ENCODE data around the gene GLB1L.
"Not testable (repeated sequence)": the region's sequence is repeated elsewhere in the genome, so short reads cannot be mapped to it uniquely, and the experiment has no call there.

The GLB1L gene

DNA sequence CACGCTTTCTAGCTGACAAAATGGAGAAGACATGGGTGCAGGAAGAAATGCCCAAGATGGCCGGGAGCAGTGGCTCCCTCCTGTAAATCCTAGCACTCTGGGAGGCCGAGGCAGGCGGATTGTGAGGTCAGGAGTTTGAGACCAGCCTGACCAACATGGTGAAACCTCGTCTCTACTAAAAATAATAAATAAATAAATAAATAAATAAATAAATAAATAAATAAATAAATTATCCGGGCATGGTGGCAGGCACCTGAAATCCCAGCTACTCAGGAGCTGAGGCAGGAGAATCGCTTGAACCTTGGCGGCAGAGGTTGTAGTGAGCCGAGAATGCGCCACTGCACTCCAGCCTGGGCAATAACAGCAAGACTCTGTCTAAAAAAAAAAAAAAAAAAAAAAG is 13.7 kb upstream of the GLB1L start:
- DNase-seq; intact Hi-C loops (cut with DNase I): not testable (repeated sequence)

GRCh38 chr2:219254590-219255201 is 9.5 kb upstream of the GLB1L start:
- intact Hi-C loops (cut with DNase I) = no loop called here
- no peak for DNase-seq

- intact Hi-C loops (cut with DNase I) = no loop called here
- DNase-seq = peak; percentile 70 to 98 (median 88)
Measured at GRCh38 chr2:219253753-219254589, 8.7 kb upstream of the GLB1L start, which contains the start of gene TUBA4A. Gene TUBA4A (minus strand): TSS chr2:219253918. CDS start chr2:219253858, 60 bp downstream.

- peak in 6 of 10 donors; percentile 27 to 89 (median 40) for DNase-seq
- intact Hi-C loops (cut with DNase I) = no loop called here
Measured at GRCh38 chr2:219252900-219253752, 7.9 kb upstream of the GLB1L start, which contains the start of gene TUBA4B. Gene TUBA4B (plus strand): TSS chr2:219253243. CDS start chr2:219253408, 165 bp downstream.

GRCh38 chr2:219252570-219252899 is 7.3 kb upstream of the GLB1L start:
- DNase-seq = peak in 1 of 10 donors; percentile 74
- intact Hi-C loops (cut with DNase I) = no loop called here

- intact Hi-C loops (cut with DNase I) = no loop called here
- peak in 1 of 10 donors; percentile 32 for DNase-seq
Measured at GRCh38 chr2:219252084-219252483, 6.8 kb upstream of the GLB1L start.

DNA sequence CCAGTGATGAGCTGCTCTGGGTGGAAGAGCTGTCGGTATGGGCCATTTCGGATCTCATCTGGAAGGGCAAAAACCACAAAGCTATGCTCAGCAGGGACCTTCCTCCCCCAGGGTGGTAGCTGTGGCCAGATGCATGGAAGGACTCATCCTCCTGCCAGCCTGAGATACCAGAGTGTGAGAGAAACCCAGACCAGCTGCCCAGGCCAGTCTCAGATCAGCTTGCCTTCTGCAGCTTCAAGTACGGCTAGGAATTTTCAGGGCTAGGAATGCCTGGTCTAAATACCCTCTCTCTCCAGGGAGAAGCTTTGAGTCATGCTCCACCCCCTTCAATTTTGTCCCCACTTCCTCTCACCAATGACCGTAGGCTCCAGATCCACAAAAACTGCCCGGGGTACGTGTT is 6.4 kb upstream of the GLB1L start:
- no peak for DNase-seq
- intact Hi-C loops (cut with DNase I) = no loop called here

GRCh38 chr2:219250049-219250781 is 5.0 kb upstream of the GLB1L start:
- intact Hi-C loops (cut with DNase I) = no loop called here

DNA sequence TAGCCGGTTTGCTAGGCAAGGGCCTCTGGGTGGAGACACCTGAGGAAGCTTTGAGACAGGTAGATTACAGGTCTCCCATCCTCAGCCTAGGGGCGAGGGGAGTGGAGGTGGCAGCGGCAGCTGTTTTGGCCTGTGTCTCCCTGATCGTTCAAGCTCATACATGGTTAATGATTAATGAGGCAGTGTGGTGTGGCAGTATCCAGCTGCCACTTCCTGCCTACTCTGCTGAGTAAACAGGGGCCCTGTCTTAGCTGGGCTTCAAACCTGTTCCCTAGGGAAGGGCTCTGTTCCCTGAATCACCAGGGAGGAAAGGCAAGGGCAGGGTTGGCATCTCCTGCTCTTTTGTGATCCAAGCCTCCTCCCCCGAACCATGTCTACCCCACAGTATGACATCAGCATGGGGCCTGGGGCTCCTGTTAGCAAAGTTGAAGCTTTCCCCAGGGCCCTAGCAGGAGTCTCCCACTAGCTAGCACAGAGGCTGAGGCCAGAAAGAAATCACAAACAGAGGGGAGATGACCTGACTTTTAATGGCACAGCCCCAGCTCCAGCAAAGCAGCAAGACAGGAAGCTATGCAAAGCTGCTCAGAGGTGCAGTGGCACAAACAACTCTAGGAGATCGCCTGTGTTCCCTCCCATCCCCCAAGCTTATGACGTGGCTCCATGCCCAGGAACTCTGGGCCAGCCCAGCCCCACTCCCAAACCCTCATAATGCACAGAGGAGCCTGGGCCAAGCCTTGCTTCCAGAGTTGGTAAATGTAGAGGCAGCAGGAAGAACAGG is 4.1 kb upstream of the GLB1L start:
- DNase-seq = peak in 9 of 10 donors; percentile 45 to 93 (median 63)
- intact Hi-C loops (cut with DNase I) = no loop called here

More at GRCh38 chr2:219250049-219250781, 5.0 kb upstream of the GLB1L start:
- no peak for DNase-seq

DNA sequence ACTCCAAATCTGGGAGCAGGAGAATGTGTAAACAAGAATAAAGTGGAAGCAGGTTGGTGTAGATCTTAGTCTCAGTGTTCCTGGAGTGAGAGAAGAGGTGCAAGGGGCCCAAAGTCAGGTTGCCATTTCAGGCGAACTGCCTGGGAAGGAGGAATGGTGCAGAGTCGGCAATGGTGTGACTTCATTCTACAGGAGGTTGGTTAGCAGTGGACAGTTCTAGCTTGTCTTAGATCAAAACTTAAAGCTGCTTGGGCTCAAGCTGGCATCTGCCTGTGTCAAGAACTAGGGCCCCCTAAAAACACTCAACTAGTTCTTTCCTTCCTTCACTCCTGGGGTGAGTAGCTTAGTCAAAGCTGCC is 3.6 kb upstream of the GLB1L start:
- DNase-seq = no peak
- intact Hi-C loops (cut with DNase I) = no loop called here

DNA sequence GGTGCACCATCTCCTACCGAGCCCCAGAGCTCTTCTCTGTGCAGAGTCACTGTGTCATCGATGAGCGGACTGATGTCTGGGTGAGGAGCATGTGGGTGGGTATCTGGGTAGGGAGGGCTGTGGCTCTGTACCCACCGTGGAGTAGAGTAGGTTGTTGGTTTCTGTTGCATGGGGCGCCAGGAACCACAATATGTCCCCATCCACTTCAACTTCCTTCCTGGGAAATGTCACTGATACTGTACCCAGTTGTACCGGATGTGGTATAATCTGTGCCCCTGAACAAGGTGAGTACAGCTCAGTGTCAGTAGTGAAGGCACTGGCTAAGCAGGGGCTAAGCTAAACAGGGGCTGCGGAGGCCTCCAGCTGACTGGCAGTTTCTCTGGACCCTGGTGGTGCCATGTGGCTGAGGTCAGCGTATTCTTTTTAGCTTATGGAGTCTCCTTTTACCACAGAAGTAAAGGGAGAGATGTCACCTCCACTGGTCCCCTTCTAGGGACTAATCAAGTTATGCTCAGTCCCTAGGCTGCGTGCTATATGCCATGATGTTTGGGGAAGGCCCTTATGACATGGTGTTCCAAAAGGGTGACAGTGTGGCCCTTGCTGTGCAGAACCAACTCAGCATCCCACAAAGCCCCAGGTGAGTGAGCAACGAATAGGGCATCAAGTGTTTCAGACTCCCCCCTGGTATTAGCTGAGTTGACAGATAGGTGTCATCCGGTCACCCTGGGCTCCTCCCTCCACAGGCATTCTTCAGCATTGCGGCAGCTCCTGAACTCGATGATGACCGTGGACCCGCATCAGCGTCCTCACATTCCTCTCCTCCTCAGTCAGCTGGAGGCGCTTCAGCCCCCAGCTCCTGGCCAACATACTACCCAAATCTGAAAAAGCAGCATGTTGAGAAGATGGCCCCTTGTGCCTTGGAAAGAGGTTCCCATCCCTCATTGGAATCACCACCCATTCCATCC is 2.7 kb upstream of the GLB1L start:
- intact Hi-C loops (cut with DNase I) = no loop called here
- DNase-seq = no peak

GRCh38 chr2:219246559-219246958 is 1.3 kb upstream of the GLB1L start:
- DNase-seq = no peak
- intact Hi-C loops (cut with DNase I) = no loop called here

DNA sequence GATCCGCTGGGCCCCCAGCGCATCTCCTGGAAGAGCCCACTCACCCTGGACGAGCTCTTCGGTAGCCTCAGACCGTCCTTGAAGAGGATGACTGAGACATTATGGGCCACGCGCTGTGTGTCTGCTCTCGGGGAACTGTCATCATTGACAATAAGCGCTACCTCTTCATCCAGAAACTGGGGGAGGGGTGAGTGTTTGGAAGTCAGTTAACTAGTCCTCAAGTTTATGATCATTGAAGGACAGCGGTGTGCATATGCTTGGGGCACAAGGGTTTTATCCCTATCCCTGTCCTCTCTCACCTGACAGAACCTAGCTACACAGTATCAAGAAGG is 621 bp upstream of the GLB1L start:
- no peak for DNase-seq
- intact Hi-C loops (cut with DNase I) = loop anchor here (1.0 kb wide), 1 partner anchor 28 kb away; the partner anchor contains the start of gene ABCB6

DNA sequence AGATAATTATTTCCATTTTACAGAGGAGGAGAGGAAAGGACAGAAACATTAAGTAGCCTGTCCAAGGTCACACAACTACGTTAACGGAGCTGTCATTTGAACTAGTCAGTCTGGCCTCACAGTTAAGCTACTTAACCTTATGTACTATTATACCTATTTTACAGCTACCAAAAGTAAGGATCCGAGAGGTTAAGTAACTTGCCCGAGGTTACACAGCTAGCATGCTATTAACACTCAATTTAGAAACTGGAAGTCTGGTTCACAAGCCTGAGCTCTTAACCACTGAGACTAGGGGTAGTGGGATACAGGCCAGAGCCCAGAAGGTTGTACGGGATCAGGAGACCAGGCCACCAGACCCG is 476 bp downstream of the GLB1L start:
- DNase-seq = no peak
- intact Hi-C loops (cut with DNase I) = loop anchor here (1.0 to 5.0 kb wide), 2 partner anchors 26 to 53 kb away; partner anchors contain the start of gene ABCB6

- intact Hi-C loops (cut with DNase I) = loop anchor here (5.0 kb wide), 1 partner anchor 54 kb away; no protein-coding TSS in a partner anchor
Measured at GRCh38 chr2:219243291-219243761, 1.9 kb downstream of the GLB1L start.

DNA sequence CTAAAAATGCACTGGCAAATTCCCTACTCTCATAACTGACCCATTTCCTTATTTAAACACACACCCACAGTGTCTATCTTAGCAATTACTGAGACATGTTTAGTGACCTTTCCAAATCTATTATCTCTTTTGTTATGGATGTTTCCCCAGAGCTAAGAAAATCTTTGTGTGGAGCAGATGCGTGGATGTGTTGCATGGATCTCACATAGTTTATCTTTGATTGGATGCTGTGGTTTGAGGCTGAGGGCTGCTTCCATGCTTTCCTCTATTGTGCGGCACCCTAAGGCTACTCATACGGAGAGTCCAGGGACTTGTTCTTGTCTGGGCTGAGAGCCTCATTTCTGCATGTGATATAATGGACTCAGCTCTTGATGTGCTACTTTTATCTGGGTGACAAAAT is 10.9 kb downstream of the GLB1L start:
- intact Hi-C loops (cut with DNase I) = loop anchor here (10.0 kb wide), 1 partner anchor 150 kb away; the partner anchor contains the start of gene DNPEP

More at GRCh38 chr2:219243291-219243761, 1.9 kb downstream of the GLB1L start:
- no peak for DNase-seq

GRCh38 chr2:219230059-219230540 is 15.1 kb downstream of the GLB1L start:
- intact Hi-C loops (cut with DNase I) = loop anchor here (10.0 kb wide), 1 partner anchor 155 kb away; the partner anchor contains the start of gene DNPEP
- peak in 3 of 10 donors; percentile 24 to 81 (median 76) for DNase-seq

More for the DNA sequence above, 10.9 kb downstream of the GLB1L start:
- no peak for DNase-seq
